Measurements from ENCODE around the gene RNF180. TPM values are rescaled to one million over a fixed set of nuclear protein-coding genes. Genes with fewer than 3 reads are reported as not detected.

Gene RNF180
- total and polyA plus RNA-seq, 4 donors, result 1.1 to 13.7 (median 2.7) TPM

DNA sequence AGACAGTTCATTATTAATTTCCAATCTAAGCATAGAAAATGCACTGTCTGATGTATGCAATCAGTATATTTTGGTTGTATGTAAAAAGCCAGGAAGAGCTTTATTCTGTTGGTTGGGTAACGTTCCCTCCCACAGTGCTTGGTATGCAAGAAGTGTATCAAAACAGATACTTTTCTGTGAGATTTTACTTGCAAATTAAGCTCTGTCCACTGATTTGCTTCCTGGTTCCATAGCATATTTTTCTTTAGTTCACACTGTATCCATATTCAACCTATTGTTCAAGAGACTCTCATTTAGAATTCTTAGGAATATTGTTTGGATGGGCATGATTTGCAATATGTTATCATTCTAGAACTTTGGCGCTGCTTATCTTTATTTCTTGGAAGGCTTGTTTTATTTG, 47.4 kb downstream of the RNF180 start (continued):
- TF ChIP-seq EGR1 (IDR thresholded peaks at IDR 0.05; ENCODE audit: low read depth in 2 of 2), result no peak
- no peak for TF ChIP-seq NR2F2 (IDR thresholded peaks at IDR 0.05)
- TF ChIP-seq, protein P1, sequence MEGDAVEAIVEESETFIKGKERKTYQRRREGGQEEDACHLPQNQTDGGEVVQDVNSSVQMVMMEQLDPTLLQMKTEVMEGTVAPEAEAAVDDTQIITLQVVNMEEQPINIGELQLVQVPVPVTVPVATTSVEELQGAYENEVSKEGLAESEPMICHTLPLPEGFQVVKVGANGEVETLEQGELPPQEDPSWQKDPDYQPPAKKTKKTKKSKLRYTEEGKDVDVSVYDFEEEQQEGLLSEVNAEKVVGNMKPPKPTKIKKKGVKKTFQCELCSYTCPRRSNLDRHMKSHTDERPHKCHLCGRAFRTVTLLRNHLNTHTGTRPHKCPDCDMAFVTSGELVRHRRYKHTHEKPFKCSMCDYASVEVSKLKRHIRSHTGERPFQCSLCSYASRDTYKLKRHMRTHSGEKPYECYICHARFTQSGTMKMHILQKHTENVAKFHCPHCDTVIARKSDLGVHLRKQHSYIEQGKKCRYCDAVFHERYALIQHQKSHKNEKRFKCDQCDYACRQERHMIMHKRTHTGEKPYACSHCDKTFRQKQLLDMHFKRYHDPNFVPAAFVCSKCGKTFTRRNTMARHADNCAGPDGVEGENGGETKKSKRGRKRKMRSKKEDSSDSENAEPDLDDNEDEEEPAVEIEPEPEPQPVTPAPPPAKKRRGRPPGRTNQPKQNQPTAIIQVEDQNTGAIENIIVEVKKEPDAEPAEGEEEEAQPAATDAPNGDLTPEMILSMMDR (IDR thresholded peaks at IDR 0.05; ENCODE audit: low read depth, low read length, missing input control), result no peak
- no peak for TF ChIP-seq FOXA2 (IDR thresholded peaks at IDR 0.05)

DNA sequence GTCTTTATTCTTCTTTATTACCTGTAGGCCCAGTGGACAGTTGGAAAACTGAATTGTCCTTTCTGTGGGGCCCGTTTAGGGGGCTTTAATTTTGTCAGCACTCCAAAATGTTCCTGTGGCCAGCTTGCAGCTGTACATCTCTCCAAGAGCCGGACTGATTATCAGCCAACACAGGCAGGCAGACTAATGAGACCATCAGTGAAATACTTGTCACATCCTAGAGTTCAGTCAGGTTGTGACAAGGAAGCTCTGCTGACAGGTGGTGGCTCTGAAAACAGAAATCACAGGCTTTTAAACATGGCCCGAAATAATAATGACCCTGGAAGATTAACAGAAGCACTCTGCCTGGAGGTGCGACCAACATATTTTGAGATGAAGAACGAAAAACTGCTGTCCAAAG, 47.9 kb downstream of the RNF180 start:
- H3K4me3 ChIP-seq (ENCODE audit: low read depth in 1 of 3, low read length in 3 of 3), result no peak overlapping the region
- no peak overlapping the region for H3K27ac ChIP-seq (ENCODE audit: low read depth in 1 of 2, low read length in 2 of 2)
- WGBS, result 81% methylated on average over 5 of the region's 5 CpGs
- peaks cover 0 to 6% (median 5%) of the 10 kb centered on the region in 4 donors for H3K4me1 ChIP-seq (ENCODE audit: control insufficient read depth in 4 of 4, insufficient read depth in 4 of 4, low read length in 3 of 4)
- no peaks in the 10 kb centered on the region for H3K9me3 ChIP-seq (ENCODE audit: control insufficient read depth in 4 of 4, low read length in 3 of 4)
- TF ChIP-seq, protein P2, sequence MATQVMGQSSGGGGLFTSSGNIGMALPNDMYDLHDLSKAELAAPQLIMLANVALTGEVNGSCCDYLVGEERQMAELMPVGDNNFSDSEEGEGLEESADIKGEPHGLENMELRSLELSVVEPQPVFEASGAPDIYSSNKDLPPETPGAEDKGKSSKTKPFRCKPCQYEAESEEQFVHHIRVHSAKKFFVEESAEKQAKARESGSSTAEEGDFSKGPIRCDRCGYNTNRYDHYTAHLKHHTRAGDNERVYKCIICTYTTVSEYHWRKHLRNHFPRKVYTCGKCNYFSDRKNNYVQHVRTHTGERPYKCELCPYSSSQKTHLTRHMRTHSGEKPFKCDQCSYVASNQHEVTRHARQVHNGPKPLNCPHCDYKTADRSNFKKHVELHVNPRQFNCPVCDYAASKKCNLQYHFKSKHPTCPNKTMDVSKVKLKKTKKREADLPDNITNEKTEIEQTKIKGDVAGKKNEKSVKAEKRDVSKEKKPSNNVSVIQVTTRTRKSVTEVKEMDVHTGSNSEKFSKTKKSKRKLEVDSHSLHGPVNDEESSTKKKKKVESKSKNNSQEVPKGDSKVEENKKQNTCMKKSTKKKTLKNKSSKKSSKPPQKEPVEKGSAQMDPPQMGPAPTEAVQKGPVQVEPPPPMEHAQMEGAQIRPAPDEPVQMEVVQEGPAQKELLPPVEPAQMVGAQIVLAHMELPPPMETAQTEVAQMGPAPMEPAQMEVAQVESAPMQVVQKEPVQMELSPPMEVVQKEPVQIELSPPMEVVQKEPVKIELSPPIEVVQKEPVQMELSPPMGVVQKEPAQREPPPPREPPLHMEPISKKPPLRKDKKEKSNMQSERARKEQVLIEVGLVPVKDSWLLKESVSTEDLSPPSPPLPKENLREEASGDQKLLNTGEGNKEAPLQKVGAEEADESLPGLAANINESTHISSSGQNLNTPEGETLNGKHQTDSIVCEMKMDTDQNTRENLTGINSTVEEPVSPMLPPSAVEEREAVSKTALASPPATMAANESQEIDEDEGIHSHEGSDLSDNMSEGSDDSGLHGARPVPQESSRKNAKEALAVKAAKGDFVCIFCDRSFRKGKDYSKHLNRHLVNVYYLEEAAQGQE (IDR thresholded peaks at IDR 0.05), result no peak
- TF ChIP-seq RAD21 (IDR thresholded peaks at IDR 0.05) (no peak), EGR1 (IDR thresholded peaks at IDR 0.05; ENCODE audit: low read depth in 2 of 2) (no peak), HNF4A (conservative IDR thresholded peaks at IDR 0.05) (no peak), JUND (IDR thresholded peaks at IDR 0.05) (no peak), RXRA (IDR thresholded peaks at IDR 0.05) (no peak), MAX (IDR thresholded peaks at IDR 0.05) (no peak), YY1 (IDR thresholded peaks at IDR 0.05) (no peak), SP1 (IDR thresholded peaks at IDR 0.05) (no peak), TAF1 (conservative IDR thresholded peaks at IDR 0.05) (no peak), ATF3 (IDR thresholded peaks at IDR 0.05) (no peak), HNF4G (IDR thresholded peaks at IDR 0.05) (no peak), FOXA1 (IDR thresholded peaks at IDR 0.05) (no peak), FOXA2 (IDR thresholded peaks at IDR 0.05) (no peak), GABPA (IDR thresholded peaks at IDR 0.05 in 1 of 2, conservative IDR thresholded peaks at IDR 0.05 in 1 of 2) (no peak)
- TF ChIP-seq, protein P1 (IDR thresholded peaks at IDR 0.05; ENCODE audit: low read depth, low read length, missing input control), result no peak
- TF ChIP-seq, protein P3, sequence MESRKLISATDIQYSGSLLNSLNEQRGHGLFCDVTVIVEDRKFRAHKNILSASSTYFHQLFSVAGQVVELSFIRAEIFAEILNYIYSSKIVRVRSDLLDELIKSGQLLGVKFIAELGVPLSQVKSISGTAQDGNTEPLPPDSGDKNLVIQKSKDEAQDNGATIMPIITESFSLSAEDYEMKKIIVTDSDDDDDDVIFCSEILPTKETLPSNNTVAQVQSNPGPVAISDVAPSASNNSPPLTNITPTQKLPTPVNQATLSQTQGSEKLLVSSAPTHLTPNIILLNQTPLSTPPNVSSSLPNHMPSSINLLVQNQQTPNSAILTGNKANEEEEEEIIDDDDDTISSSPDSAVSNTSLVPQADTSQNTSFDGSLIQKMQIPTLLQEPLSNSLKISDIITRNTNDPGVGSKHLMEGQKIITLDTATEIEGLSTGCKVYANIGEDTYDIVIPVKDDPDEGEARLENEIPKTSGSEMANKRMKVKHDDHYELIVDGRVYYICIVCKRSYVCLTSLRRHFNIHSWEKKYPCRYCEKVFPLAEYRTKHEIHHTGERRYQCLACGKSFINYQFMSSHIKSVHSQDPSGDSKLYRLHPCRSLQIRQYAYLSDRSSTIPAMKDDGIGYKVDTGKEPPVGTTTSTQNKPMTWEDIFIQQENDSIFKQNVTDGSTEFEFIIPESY (IDR thresholded peaks at IDR 0.05), result no peak
- no peak for DNase-seq (ENCODE audit: low spot score)
- H3K36me3 ChIP-seq (ENCODE audit: control insufficient read depth in 4 of 4, insufficient read depth in 3 of 4, low read depth in 1 of 4, low read length in 3 of 4), result no peaks in the 10 kb centered on the region
- H3K27me3 ChIP-seq (ENCODE audit: control insufficient read depth in 4 of 4, insufficient read depth in 4 of 4, low read length in 3 of 4), result no peaks in the 10 kb centered on the region
- H3K9ac ChIP-seq (ENCODE audit: low read depth in 1 of 2, low read length in 2 of 2), result no peak overlapping the region

All from liver (tissue), 9 donors.